DND-41 (cell line): ENCODE data around the gene RIN3.

Experiments
- ATAC-seq: fragments of 200-7000 bp; cut with Tn5 transposase; 3 replicates; pipeline ENCODE4 v1.9.1; 2021; ENCODE audit warnings: low read depth; ENCODE audit not compliant: insufficient read depth
- DNase-seq: peaks from one replicate; pipeline ENCODE4 v3.0.0-alpha.2; 2020
- H2AFZ ChIP-seq: 2 replicates; pipeline ENCODE4 v1.6.0; 2012; ENCODE audit warnings: low read depth, low read length
- H3K27ac ChIP-seq: 2 replicates; pipeline ENCODE4 v1.5.1; 2012; ENCODE audit warnings: low read length, inconsistent platforms
- H3K27me3 ChIP-seq: fragments of 200-600 bp; sonication (generic); 2 replicates; pipeline ENCODE4 v1.6.0; 2012; ENCODE audit warnings: low read length, mild to moderate bottlenecking, inconsistent platforms; ENCODE audit not compliant: insufficient read depth, poor library complexity
- H3K36me3 ChIP-seq: 2 replicates; pipeline ENCODE4 v1.5.1; 2012; ENCODE audit warnings: low read length, inconsistent platforms; ENCODE audit not compliant: insufficient read depth
- H3K4me1 ChIP-seq: 2 replicates; pipeline ENCODE4 v1.5.1; 2012; ENCODE audit warnings: mild to moderate bottlenecking, low read length; ENCODE audit not compliant: insufficient read depth
- H3K4me2 ChIP-seq: 2 replicates; pipeline ENCODE4 v1.6.0; 2012; ENCODE audit warnings: mild to moderate bottlenecking, moderate library complexity, low read length, inconsistent platforms; ENCODE audit not compliant: insufficient read depth
- H3K4me3 ChIP-seq, 2 experiments: fragments of 200-600 bp in 1 of 2; shearing (Covaris generic) in 1 of 2; 2 replicates each; pipeline ENCODE4 v1.5.1; 2012 to 2016; ENCODE audit warnings: inconsistent platforms in 2 of 2, low read length in 2 of 2, mild to moderate bottlenecking in 2 of 2, low read depth in 1 of 2, moderate library complexity in 1 of 2
- H3K79me2 ChIP-seq: 2 replicates; pipeline ENCODE4 v1.6.0; 2012; ENCODE audit warnings: low read length, inconsistent platforms; ENCODE audit not compliant: insufficient read depth
- H3K9ac ChIP-seq: 2 replicates; pipeline ENCODE4 v1.6.0; 2012; ENCODE audit warnings: low read depth, mild to moderate bottlenecking, inconsistent platforms, low read length, moderate library complexity
- H3K9me3 ChIP-seq: 2 replicates; pipeline ENCODE4 v1.5.1; 2012; ENCODE audit warnings: low read length, moderate library complexity, mild to moderate bottlenecking, inconsistent platforms; ENCODE audit not compliant: insufficient read depth, severe bottlenecking
- H4K20me1 ChIP-seq: 2 replicates; pipeline ENCODE4 v1.6.0; 2012; ENCODE audit warnings: low read length; ENCODE audit not compliant: insufficient read depth
- EZH2 ChIP-seq: IDR thresholded peaks from 3 replicates; pipeline ENCODE4 v1.6.1; 2012; ENCODE audit warnings: borderline replicate concordance, low read depth, mild to moderate bottlenecking, moderate library complexity, low read length, inconsistent platforms; ENCODE audit not compliant: severe bottlenecking
- TF ChIP-seq, protein P1 (sequence below): IDR thresholded peaks from 2 replicates; pipeline ENCODE4 v1.5.1; 2012; ENCODE audit warnings: borderline replicate concordance, low read length, moderate library complexity, mild to moderate bottlenecking; ENCODE audit not compliant: poor library complexity, severe bottlenecking; ENCODE audit errors: extremely low read depth

The RIN3 gene

DNA sequence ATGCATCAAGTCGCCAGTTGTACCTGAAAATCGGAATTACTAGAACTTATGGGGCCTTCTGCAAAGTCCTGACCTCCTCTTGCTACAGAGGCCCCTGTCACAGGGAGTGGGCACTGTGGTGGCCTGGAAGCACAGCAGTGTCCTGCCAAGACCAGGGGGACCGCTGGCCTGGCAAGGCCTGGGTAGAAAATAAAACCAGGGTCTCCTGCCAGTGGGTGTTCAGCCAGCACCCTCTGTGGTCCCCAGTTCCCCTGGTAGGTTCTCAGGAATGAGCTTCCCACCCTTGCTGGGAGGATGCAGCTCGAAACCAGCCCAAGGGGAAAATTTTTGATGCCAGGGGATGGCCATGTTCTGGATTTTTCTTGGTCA is 43.9 kb downstream of the RIN3 start:
- no peaks in the 10 kb centered on the region for H3K9me3 ChIP-seq
- no peaks in the 10 kb centered on the region for H3K36me3 ChIP-seq
- H3K4me1 ChIP-seq, result no peaks in the 10 kb centered on the region
- H3K27me3 ChIP-seq, result peaks cover 8% of the 10 kb centered on the region
- no peak overlapping the region for H3K27ac ChIP-seq
- H3K9ac ChIP-seq, result no peak overlapping the region
- H4K20me1 ChIP-seq, result no peaks in the 10 kb centered on the region
- no peak overlapping the region for H2AFZ ChIP-seq
- ATAC-seq, result no peak
- H3K4me2 ChIP-seq, result no peak overlapping the region
- H3K79me2 ChIP-seq, result no peaks in the 10 kb centered on the region
- DNase-seq, result no peak
- H3K4me3 ChIP-seq, result no peak overlapping the region
- no peak for TF ChIP-seq EZH2
- TF ChIP-seq, protein P1, sequence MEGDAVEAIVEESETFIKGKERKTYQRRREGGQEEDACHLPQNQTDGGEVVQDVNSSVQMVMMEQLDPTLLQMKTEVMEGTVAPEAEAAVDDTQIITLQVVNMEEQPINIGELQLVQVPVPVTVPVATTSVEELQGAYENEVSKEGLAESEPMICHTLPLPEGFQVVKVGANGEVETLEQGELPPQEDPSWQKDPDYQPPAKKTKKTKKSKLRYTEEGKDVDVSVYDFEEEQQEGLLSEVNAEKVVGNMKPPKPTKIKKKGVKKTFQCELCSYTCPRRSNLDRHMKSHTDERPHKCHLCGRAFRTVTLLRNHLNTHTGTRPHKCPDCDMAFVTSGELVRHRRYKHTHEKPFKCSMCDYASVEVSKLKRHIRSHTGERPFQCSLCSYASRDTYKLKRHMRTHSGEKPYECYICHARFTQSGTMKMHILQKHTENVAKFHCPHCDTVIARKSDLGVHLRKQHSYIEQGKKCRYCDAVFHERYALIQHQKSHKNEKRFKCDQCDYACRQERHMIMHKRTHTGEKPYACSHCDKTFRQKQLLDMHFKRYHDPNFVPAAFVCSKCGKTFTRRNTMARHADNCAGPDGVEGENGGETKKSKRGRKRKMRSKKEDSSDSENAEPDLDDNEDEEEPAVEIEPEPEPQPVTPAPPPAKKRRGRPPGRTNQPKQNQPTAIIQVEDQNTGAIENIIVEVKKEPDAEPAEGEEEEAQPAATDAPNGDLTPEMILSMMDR, result no peak

DNA sequence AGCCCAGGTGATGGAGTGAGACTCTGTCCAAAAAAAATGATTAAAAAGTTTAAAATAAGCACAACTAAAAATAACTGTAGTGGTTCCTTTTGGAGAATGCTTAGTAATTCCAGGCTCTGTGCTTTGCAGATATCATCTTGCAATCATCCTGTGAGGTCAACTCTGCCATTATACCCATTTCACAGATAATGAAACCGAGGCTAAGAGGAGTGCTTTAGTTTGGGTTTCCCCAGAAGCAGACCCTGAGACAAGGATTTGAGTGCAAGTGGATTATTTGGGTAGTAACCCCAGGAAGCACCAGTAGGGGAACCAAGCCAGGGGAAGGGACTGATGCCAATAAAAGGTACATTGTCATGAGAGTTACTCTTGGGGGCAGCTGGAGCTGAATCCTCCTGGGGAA is 44.7 kb downstream of the RIN3 start:
- Histone ChIP-seq H3K79me2 (no peaks in the 10 kb centered on the region), H3K4me1 (no peaks in the 10 kb centered on the region), H3K36me3 (no peaks in the 10 kb centered on the region), H4K20me1 (no peaks in the 10 kb centered on the region), H3K9me3 (no peaks in the 10 kb centered on the region), H3K27me3 (peaks cover 8% of the 10 kb centered on the region), H3K4me2 (no peak overlapping the region), H3K4me3 (no peak overlapping the region), H2AFZ (no peak overlapping the region), H3K9ac (no peak overlapping the region), H3K27ac (no peak overlapping the region)
- no peak for DNase-seq
- ATAC-seq, result no peak
- no peak for TF ChIP-seq EZH2
- TF ChIP-seq, protein P1, result no peak

DNA sequence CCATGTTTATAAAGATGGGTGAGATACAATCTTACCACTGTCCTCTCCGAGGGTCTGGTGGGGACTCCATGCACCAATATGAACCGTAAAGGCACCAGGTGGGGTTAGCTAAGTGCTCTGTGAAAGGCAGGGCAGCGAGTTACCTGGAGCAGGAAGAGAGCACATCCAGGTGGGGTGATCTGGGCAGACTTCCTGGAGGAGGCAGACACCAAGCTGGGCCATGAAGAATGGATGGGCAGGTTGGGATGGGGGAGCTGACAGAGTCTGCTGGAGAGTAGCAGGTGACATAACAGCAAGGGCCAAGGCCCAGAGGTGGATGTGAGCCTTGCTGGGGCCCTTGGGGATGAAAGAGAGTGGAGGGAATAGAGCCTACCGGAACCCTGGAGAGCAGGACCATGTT is 45.9 kb downstream of the RIN3 start:
- Histone ChIP-seq H4K20me1 (no peaks in the 10 kb centered on the region), H3K4me1 (no peaks in the 10 kb centered on the region), H2AFZ (no peak overlapping the region), H3K9me3 (no peaks in the 10 kb centered on the region), H3K27ac (no peak overlapping the region), H3K4me2 (no peak overlapping the region), H3K79me2 (no peaks in the 10 kb centered on the region), H3K4me3 (no peak overlapping the region), H3K9ac (no peak overlapping the region), H3K27me3 (peaks cover 8% of the 10 kb centered on the region), H3K36me3 (no peaks in the 10 kb centered on the region)
- no peak for ATAC-seq
- no peak for DNase-seq
- TF ChIP-seq, protein P1, result no peak
- no peak for TF ChIP-seq EZH2
